NCI-H2081 treated with DMSO at 0.1 percent for 48 hours (cell line): ENCODE results near the gene PACS1.

Source experiments
- DNase-seq: peaks from one replicate; lab custom pipeline; 2025; lab: John Stamatoyannopoulos, UW

The PACS1 gene

GRCh38 chr11:66143264-66143566, 73.1 kb downstream of the PACS1 start:
- no peak for DNase-seq

DNA sequence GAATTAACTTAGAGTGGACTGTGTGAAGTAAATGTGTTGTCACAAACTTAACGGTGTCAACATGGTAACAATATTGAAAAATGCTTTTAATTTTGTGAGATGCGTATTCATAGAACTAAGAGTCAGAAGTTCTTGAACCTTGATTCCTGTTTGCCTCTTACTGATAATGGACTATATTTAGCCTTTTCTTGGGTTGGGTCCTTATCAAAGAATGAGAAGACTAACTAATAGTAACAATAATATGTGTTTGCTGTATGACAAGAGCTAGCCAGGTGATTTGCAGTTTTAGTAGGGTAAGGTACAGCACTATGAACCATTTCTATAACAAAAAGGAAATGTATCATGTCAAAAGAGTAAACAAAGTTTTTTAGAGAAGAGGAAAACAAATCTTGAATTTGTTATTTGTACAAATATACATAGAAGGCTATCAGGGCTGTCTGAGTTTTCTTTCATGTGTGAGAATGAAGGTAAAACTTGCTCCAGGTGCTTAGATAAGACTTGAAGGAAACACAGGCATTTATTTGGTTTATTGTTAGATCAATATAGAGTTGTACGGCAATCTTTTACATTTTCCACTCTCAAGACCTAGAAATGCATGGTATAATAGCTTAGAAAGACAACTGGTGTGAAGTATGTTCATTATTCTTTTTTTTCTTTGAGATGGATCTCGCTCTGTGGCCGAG, 74.1 kb downstream of the PACS1 start:
- DNase-seq, result no peak

DNA sequence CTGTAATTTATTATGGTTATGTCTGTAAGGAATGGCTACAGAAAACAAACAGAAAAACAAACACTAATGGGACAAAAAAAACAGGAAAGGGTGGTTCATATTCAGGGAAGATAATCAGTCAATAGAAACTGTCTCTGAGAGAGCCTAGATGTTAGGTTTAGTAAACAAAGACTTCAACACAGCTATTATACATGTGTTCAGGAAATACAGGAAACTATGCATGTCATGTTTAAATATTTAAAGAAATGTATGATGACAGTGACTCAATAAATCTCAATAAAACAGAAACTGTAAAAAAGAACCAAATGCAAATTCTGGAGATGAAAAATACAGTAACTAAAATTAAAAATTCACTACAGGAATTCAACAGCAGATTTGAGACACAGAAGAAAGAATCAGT, 76.0 kb downstream of the PACS1 start:
- no peak for DNase-seq

DNA sequence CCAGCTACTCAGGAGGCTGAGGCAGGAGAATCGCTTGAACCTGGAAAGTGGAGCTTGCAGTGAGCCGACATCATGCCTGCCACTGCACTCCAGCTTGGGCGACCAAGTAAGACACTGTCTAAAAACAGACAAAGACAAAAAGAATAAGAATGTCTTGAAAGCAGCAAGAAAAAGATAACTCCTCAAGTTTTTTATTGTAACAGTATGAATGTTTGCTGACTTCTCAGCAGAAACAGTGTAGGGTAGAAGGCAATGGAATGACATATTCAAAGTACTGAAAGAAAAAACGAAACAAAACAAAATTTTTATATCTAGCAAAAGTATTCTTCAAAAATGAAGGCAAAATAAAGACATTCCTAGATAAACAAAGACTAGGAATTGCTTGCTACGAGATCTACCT, 76.9 kb downstream of the PACS1 start:
- no peak for DNase-seq

GRCh38 chr11:66150140-66150539, 80.1 kb downstream of the PACS1 start:
- no peak for DNase-seq

DNA sequence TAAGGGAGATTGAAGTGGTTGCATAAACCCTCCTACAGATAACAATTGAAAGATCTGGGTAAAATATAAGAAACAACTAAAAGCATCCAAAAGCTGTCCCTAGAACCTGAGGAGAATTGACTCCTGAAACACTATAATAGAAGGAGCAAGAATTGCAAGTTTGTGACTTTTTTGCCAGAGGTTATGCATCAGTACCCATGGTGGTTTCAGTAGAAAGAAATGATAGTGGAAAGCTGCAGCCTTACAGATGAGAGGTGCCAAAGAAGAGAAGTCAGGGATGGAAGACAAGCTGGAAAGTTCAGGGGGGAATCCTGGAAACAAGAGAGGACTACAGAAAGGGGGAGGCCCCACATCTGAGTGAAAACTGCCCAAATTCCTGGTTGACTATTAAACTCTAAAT, 80.7 kb downstream of the PACS1 start:
- DNase-seq, result no peak

- no peak for DNase-seq
These were observed 81.2 kb downstream of the PACS1 start for GRCh38 chr11:66151273-66151672.

GRCh38 chr11:66154109-66154508, 84.0 kb downstream of the PACS1 start:
- no peak for DNase-seq

DNA sequence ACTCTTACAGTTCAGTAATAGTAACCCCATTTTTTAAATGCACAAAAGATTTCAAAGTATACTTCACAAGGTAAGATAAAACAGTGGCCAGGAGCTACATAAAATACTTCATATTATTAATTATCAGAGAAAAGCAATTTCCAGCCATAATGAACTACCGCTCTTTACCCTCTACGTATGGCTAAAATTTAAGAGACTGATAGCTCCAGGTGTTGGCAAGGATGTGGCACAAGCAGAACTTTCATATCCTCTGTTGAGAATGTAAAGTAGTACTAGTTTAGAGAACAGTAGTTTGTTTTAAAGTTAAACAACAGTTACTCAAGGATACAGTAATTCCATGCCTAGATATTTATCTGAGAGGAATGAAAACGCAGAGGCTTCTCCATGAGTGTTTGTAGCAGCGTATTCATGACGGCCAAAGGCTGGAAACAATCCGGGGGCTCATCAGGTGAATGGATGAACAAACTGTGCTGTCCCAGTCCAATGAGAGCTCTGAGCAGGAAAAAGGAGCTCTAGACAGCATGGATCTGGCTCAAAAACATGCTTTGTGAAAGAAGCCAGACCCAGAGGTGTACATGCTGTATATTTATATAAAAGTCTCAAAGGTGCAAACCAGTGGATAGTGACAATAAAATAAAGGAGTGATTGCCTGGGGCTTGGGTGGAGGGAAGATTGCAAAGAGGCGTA, 85.5 kb downstream of the PACS1 start:
- no peak for DNase-seq

DNA sequence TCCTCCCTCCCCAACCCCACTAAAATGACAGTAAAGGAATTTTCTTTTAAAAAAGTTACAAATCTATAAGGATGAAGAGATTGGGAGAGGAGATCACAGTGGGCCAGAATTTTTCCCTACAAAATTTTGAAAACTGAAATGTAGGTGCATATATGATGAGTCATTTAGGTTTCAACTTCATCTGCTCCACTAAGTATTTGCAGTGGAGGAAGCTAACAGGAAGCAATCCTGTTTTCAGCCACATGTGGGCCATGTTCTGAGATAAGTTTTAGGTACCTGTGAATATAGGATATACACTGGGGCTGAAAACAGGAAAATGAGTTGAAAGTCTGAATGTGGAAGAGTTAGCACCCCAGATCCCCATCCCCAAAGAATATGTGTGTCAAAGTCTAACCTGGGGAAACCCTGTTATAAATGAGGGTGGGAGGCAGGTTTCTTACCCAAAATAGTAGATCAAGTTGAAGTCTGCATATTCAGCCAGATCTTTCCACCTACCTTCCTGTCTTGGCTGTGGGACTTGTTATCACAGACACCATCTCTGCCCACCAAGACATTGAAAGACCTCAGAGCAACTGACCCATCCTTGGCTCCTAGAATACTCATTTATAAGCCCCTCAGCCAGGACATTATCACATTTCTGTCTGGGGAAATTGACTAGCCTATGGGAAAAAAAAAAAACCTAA, 87.3 kb downstream of the PACS1 start:
- no peak for DNase-seq

DNA sequence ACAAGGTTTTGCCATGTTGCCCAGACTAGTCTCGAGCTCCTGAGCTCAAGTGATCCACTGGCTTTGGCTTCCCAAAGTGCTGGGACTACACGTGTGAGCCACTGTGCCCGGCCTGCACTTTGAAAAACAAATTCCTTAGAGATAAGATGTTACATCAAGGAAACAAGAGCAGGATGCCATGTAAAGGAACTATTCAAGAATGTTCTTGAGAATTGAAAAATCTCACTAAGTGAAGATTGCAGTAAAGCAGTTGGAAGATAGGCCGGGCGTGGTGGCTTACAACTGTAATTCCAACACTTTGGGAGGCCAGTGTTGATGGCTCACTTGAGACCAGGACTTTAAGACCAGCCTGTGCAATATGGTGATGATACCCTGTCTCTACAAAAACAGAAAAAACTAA, 88.1 kb downstream of the PACS1 start:
- DNase-seq, result no peak

GRCh38 chr11:66159324-66159984, 89.4 kb downstream of the PACS1 start:
- DNase-seq, result no peak

GRCh38 chr11:66160709-66161108, 90.6 kb downstream of the PACS1 start:
- DNase-seq, result no peak

- DNase-seq, result no peak
These were observed 98.2 kb downstream of the PACS1 start for GRCh38 chr11:66168289-66168688.

- DNase-seq, result no peak
These were observed 102.1 kb downstream of the PACS1 start for GRCh38 chr11:66172146-66172545.

DNA sequence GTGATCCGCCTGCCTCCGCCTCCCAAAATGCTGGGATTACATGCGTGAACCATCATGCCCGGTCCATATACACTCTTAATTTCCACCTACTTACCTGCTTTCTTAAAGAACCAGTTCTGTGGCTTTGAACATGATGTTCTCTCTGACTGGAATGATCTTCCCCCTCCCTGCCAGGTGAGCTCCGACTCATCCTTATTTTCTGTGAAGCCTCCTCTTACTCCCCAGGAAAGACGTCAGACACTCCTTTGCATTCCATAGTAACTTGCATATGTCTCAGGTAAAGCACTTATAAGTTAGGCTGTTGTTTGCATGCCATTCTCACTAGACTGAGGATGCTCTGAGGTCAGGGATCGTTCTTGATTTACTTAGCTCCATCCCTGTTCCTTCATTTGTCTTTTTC, 106.6 kb downstream of the PACS1 start:
- no peak for DNase-seq

GRCh38 chr11:66178183-66178582, 108.1 kb downstream of the PACS1 start:
- no peak for DNase-seq

DNA sequence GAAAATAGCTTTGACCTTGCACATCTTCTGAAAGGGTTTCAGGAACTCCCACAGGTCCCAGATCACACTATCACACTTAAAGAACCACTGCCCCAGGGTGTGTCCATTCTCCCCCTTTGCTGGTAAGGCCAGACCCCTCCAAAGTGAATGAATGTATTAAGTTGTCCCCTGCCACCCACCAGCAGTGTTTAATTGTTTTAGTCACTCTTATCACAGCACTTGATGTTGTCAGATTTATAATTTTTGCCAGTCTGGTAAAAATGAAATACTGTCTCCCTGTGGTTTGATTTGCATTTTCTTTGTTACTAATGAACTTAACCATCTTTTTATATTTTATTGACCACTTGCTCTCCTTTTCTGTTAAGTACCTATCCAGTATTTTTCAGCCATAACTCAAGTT, 108.8 kb downstream of the PACS1 start:
- no peak for DNase-seq

DNA sequence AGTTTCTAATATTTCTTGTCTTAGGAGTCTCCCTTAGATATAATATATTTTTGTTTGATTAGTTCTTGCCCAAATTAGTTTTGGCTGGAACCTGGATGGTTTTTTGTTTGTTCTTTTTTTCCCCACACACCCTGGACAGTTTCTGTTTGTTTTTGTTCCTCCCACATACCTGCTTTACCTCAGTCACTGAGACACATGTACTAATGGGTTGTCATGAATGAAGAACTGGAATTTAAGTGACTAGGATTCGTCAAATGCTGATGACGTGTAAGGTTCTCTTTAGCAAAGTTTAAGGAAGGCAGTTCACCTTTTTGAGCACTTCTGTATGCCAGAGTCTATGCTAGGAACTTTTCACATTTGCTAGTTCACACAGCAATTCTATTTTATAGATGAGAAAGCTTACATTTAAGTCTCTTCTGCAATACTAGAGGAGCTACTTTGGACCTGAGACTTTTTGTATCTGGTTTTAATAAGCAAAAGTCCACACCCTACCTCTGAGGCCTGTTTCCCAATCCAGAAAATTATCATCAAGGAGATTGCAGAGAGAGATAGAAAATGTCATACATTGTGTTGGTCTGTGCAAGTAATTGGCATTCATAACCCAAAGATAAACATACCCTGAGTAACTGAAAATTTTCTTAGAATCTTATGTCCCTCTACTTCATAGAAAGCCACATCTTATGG, 111.7 kb downstream of the PACS1 start:
- no peak for DNase-seq

DNA sequence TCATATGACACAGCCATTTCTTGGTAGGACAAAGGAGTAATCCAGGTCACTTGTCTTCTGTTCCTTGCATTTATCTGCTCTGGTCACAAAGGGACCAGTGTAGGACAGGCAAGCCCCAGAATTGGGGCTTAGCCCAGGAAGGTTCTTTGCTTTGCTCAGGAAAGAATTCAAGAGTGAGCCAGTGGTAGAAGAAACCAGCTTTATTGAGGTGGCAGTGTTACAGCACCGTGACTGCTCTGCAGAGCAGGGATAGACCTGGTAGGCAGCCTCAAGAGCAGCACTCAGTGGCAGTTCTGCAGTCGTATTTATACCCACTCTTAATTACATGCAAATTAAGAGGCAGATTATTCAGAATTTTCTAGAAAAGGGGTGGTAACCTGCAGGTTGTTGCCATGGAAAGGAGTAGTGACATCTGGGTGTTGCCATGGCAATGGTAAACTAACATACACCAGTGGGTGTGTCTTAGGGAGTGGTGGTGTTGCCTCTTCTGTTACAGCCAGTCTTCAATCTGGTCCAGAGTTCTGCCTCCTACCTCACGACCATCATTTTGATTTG, 113.5 kb downstream of the PACS1 start:
- no peak for DNase-seq

DNA sequence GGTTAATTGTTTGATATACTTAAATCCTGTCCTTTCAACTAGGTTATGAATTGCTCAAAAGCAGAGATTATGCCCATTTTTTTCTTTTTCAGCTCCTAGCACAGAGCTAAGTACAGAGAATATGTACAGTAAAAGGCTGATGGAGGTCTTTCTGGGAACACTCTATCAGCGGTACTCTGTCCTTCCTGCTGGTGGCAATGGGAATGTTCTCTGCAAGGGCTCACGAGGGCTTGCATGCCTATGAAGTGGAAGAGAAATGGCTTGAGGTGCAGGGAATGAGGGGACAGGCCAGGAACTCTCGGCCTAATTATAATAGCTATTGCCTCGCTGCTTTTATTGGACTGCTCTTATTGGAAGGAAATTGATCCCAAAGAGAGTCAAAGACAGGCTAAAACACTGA, 114.7 kb downstream of the PACS1 start:
- no peak for DNase-seq

GRCh38 chr11:66186470-66186869, 116.4 kb downstream of the PACS1 start:
- no peak for DNase-seq
